Skeletal muscle tissue (tissue), 4 donors: Measurements from ENCODE around the gene USP33. TPM values are rescaled to one million over a fixed set of nuclear protein-coding genes. Genes with fewer than 3 reads are reported as not detected.
"Not testable (repeated sequence)": the region's sequence is repeated elsewhere in the genome, so short reads cannot be mapped to it uniquely, and the experiment has no call there.

Source experiments
- H3K27ac ChIP-seq: one replicate; pipeline ENCODE4 v1.7.0; 2013; ENCODE audit warnings: mild to moderate bottlenecking, low read depth, low read length, inconsistent platforms
- H3K27me3 ChIP-seq, 3 donors: one replicate each; pipeline ENCODE4 v1.7.0; 2013; ENCODE audit warnings: low read length in 3 of 3; ENCODE audit not compliant: control insufficient read depth in 3 of 3, insufficient read depth in 3 of 3
- H3K36me3 ChIP-seq, 3 donors: one replicate each; pipeline ENCODE4 v1.7.0; 2013; ENCODE audit warnings: low read length in 3 of 3; ENCODE audit not compliant: control insufficient read depth in 3 of 3, insufficient read depth in 3 of 3
- H3K4me1 ChIP-seq, 3 donors: one replicate each; pipeline ENCODE4 v1.7.0; 2013; ENCODE audit warnings: low read length in 3 of 3, mild to moderate bottlenecking in 3 of 3; ENCODE audit not compliant: control insufficient read depth in 3 of 3, insufficient read depth in 3 of 3
- H3K4me3 ChIP-seq, 3 donors: one replicate each; pipeline ENCODE4 v1.7.0; 2013; ENCODE audit warnings: low read length in 3 of 3
- H3K9ac ChIP-seq, 3 donors: one replicate each; pipeline ENCODE4 v1.7.0; 2013; ENCODE audit warnings: low read length in 3 of 3, mild to moderate bottlenecking in 3 of 3, moderate library complexity in 2 of 3, low read depth in 1 of 3
- H3K9me3 ChIP-seq, 3 donors: one replicate each; pipeline ENCODE4 v1.7.0; 2013; ENCODE audit warnings: low read length in 3 of 3; ENCODE audit not compliant: control insufficient read depth in 3 of 3
- total RNA-seq: library from RNA; depleted of rRNA; stranded (reverse); fragments of >200 nt; gene quantifications from one replicate; pipeline ENCODE4 v1.2.3, GENCODE V29; 2014
- donor health status: Osteomylitis.

USP33 gene
- total RNA-seq, 1 donor from 2014 or later = 79.9 TPM

DNA sequence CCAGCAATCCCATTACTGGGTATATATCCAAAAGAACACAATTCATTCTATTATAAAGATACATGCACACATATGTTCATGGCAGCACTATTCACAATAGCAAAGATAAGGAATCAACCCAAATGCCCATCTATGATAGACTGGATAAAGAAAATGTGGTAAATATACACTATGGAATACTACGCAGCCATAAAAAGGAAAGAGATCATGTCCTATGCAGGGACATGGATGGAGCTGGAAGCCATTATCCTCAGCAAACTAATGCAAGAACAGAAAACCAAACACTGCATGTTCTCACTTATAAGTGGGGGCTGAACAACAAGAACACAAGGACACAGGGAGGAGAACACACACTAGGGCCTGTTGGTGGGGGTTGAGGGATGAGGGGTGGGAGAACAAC, 60.0 kb downstream of the USP33 start:
- not testable (repeated sequence) for H3K27ac ChIP-seq, H3K4me1 ChIP-seq, H3K9me3 ChIP-seq, H3K9ac ChIP-seq, H3K27me3 ChIP-seq, H3K4me3 ChIP-seq
- peaks cover 3 to 12% (median 11%) of the 10 kb centered on the region in 3 donors for H3K36me3 ChIP-seq

DNA sequence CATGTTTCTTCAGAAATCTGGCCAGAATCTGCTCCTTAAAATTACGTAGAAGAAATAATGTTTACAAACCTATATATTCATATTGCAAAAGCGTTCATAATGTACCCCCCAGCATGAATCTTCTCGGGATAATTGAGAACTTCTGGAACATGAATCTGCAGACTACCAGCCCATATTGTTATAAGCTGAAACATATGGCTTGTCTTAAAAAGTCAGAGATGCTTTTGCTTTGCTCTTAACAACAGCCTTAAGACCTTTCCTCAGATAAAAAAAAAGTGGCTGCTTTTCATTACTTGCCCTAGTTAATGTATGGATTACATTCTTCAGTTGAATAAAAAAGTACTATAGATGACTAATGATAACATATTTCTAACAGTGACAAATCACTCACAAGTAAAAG, 62.2 kb downstream of the USP33 start:
- Histone ChIP-seq H3K27ac (no peak overlapping the region), H3K4me3 (no peak overlapping the region), H3K36me3 (peaks cover 3 to 17% (median 16%) of the 10 kb centered on the region in 3 donors), H3K9me3 (peaks cover 0 to 2% (median 0%) of the 10 kb centered on the region in 3 donors), H3K27me3 (no peaks in the 10 kb centered on the region), H3K9ac (no peak overlapping the region), H3K4me1 (no peaks in the 10 kb centered on the region)

DNA sequence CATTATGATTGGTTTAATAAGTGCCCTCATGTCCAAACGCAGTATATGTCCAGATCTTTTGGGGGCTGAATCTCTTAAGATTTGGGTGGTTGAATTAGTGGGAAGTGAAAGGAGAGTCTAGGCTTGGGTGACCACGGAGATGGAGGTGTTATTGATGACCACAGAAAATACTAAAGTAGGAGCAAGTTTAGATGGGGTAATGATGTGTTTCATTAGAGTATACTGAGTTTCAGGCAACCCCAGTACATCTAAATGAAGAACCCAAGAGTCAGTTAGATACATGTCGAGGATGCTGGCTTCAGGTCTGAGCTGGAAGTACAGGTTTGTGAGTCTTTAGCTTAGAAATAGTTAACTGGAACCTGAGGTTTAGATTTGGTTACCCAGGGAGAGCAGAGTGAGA, 70.7 kb downstream of the USP33 start:
- Histone ChIP-seq H3K9ac (no peak overlapping the region), H3K36me3 (peaks cover 0 to 7% (median 5%) of the 10 kb centered on the region in 3 donors), H3K27ac (no peak overlapping the region), H3K27me3 (no peaks in the 10 kb centered on the region), H3K4me3 (no peak overlapping the region), H3K9me3 (no peaks in the 10 kb centered on the region), H3K4me1 (peaks cover 1 to 9% (median 3%) of the 10 kb centered on the region in 3 donors)

DNA sequence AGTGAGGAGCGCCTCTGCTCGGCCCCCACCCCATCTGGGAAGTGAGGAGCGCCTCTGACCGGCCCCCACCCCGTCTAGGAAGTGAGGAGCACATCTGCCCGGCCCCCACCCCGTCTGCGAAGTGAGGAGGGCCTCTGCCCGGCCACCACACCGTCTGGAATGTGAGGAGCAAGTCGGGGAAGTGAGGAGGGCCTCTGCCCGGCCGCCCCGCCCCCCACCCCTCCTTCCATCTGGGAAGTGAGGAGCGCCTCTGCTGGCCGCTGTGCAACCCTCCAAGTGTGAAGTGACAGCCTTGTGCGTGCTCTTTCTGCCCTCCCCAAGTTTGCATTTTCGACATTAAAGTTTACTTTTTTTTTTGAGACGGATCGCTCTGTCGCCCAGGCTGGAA, 72.1 kb downstream of the USP33 start:
- Histone ChIP-seq H3K4me3 (no peak overlapping the region), H3K27ac (no peak overlapping the region), H3K36me3 (peaks cover 0 to 3% (median 0%) of the 10 kb centered on the region in 3 donors), H3K9ac (no peak overlapping the region), H3K4me1 (peaks cover 5 to 14% (median 7%) of the 10 kb centered on the region in 3 donors), H3K9me3 (no peaks in the 10 kb centered on the region), H3K27me3 (no peaks in the 10 kb centered on the region)

DNA sequence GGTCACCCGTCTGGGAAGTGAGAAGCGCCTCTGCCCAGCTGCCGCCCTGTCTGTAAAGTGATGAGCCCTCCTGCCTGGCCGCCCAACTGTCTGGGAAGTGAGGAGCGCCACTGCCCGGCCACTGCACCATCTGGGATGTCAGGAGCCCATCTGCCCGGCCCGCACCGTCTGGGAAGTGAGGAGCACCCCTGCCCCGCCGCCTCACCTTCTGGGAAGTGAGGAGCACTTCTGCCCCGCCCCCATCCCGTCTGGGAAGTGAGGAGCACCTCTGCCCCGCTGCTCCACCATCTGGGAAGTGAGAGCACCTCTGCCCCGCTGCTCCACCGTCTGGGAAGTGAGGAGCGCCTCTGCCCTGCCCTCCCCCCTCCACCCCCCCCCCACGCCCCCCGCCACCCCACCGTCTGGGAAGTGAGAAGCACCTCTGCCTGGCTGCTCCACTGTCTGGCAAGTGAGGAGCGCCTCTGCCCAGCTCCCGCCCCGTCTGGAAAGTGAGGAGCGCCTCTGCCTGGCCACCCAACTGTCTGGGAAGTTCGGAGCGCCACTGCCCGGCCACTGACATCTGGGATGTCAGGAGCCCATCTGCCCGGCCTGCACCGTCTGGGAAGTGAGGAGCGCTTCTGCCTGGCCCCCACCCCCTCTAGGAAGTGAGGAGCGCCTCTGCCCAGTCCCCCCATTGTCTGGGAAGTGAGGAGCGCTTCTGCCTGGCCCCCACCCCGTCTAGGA, 72.7 kb downstream of the USP33 start:
- peaks cover 5 to 18% (median 8%) of the 10 kb centered on the region in 3 donors for H3K4me1 ChIP-seq
- no peaks in the 10 kb centered on the region for H3K9me3 ChIP-seq
- H3K27me3 ChIP-seq = no peaks in the 10 kb centered on the region
- H3K4me3 ChIP-seq = no peak overlapping the region
- H3K27ac ChIP-seq = no peak overlapping the region
- peaks cover 0 to 3% (median 0%) of the 10 kb centered on the region in 3 donors for H3K36me3 ChIP-seq
- H3K9ac ChIP-seq = no peak overlapping the region

DNA sequence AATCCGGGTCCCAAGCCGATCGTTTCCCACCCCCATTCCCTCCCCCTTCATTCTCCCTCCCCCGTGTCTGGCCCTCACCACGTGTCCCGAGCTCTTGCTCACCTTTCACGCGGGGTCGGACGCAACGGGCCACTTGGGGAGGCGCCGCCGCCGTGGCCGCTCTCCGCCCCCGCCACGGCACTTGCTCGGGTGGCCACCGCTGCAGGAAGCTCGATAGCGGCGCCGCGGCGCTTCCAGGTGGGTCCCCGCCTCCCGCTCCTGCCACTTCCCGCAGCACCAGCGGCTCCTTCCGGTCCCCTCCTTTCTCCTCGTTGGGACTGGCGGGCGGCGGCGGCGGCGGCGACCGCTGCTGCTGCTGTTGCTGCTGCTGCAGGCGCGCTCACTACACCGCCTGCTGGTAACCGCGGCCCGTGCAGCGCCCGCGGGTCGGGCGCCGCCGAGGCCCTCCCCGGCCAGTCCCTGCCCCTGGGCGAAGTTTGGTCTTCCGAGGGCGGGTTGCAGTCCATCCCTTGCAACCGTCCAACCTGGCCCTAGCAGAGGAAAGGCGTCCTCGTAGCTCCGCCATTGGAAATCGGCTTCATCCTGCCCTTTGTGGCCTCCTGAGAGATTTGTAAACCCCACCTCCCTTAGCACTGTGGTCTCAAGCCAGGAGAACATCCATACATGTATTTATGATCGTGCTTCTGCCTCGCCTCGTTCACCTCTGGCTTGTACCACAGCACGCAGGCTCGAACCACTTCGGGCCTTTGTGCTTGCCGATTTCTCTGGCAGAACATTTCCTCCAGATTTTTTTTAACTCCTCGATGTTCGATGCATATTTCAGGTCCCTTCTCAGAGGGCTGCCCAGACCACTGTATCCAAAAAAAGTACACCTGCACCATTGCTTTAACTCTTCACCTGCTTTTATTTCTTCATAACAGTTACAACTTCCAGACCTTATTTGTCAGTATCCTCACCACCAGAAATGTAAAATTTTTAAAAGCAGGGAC, 76.2 kb downstream of the USP33 start:
- Histone ChIP-seq H3K4me1 (peaks cover 9 to 31% (median 26%) of the 10 kb centered on the region in 3 donors), H3K27me3 (no peaks in the 10 kb centered on the region), H3K27ac (peak overlapping the region; percentile 94), H3K36me3 (no peaks in the 10 kb centered on the region), H3K9ac (peak overlapping the region; percentile 79 to 98 (median 98)), H3K9me3 (no peaks in the 10 kb centered on the region), H3K4me3 (peak overlapping the region; percentile 98 to 99 (median 99))

DNA sequence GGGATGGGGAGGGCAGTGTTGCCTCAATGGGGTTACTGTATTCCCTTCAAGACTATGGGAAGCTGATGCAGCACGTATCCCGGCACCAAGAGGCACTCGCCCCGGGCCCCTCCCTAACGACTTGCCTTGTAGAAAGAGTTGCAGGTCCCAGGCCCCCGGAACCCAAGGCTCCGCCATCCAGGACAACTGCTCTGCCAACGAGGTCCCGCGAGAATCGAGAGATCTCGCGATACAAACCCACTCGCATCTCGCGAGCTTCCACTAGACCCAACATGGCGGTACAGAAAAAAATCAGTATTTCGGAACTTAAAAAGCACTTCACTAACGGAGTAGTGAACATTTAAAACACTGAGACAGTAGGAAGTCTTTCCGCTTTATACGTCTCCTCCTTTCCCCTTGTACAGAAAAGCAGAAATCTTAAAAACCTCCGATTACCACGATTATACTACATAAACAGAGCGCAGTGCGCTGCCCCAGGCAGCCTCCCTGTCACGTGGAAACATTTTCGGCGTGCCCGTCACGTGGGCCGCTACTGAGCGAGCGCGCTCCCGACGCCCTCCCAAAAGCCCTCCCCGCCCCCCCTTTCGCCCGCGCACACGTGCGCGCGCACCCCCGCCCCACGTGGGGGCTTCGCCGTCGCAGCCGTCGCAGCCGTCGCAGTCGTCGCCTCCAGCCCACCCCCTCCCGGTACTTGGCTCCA, 77.0 kb downstream of the USP33 start, which contains the start of gene ZZZ3:
TSS of gene ZZZ3 (minus strand) at position 199 of the 700 bp plus-strand sequence. CDS start 49,304 bp downstream, outside the sequence.
- Histone ChIP-seq H3K4me3 (peak within 1 kb of the TSS; percentile 98 to 99 (median 99)), H3K27me3 (no peaks in the 10 kb centered on the region), H3K36me3 (no peaks in the 10 kb centered on the region), H3K9me3 (no peaks in the 10 kb centered on the region), H3K4me1 (peaks cover 9 to 31% (median 26%) of the 10 kb centered on the region in 3 donors), H3K27ac (peak within 1 kb of the TSS; percentile 94), H3K9ac (peak within 1 kb of the TSS; percentile 88 to 98 (median 98))

DNA sequence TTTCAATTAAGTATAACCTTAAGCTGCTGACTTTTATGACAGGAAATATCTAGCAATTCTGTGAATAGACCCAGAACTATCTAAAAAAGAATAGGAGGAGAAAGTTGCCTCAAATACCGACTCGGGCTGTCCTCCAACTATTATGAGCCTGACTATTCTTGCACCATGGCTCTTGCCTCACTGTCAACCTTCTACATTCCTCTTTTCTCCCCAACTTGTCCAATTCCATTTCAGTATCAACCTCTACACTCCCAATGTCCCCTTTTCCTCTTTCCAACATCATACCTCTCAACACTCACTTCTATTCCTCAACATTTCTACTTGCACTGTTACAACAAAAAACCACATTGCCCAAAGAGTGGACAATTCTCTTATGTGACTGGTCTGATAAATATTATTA, 79.5 kb downstream of the USP33 start:
- H3K27ac ChIP-seq = no peak overlapping the region
- H3K27me3 ChIP-seq = no peaks in the 10 kb centered on the region
- peak overlapping the region in 1 of 3 donors; percentile 48 for H3K4me3 ChIP-seq
- H3K4me1 ChIP-seq = peaks cover 9 to 37% (median 31%) of the 10 kb centered on the region in 3 donors
- no peaks in the 10 kb centered on the region for H3K9me3 ChIP-seq
- H3K36me3 ChIP-seq = no peaks in the 10 kb centered on the region
- H3K9ac ChIP-seq = no peak overlapping the region

DNA sequence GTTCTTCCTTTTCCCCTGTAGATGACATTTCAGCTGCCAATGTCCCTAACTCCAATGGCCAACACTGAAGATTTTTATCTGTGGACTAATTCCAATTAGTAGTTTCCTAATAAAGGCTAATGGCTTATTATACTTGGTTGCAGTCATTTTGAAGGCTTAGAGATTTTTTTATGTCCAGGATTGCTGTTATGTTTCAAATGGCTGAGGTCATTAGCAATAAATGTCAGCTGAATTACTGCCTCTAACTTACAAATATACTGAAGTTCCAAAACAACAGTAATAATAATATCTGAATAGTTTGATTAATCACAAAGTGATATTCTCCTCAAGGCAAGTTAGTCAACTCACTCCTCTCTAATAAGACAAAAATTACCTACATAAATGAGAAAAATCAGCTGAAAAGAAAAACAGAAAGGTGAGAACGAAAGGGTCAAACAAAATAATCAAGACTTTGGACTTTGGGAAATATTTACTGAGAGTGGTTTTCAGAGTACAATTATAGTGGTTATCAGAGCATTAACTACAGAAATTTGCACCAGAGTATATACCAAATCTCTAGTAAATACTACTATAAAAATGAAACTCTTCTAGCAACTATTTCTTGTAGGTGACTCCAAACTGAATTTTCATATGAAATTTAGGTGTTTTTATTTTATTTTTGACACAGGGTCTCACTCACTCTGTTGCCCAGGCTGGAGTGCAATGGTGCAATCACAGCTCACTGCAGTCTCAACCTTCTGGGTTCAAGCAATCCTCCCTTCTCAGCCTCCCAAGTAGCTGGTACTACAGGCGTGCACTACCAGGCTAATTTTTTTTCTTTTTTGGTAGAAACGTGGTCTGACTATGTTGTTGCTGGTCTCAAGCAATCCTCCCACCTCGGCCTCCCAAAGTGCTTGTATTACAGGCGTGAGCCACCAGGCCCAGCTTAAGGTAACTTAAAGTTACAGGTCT, 80.7 kb downstream of the USP33 start:
- peaks cover 8 to 37% (median 22%) of the 10 kb centered on the region in 3 donors for H3K4me1 ChIP-seq

More for the DNA sequence above, 80.7 kb downstream of the USP33 start:
- no peaks in the 10 kb centered on the region for H3K36me3 ChIP-seq
- no peak overlapping the region for H3K27ac ChIP-seq
- H3K9me3 ChIP-seq = no peaks in the 10 kb centered on the region
- H3K9ac ChIP-seq = no peak overlapping the region
- no peaks in the 10 kb centered on the region for H3K27me3 ChIP-seq
- no peak overlapping the region for H3K4me3 ChIP-seq
